Omental fat pad (tissue), 4 donors: ENCODE results near the gene RUNX3. TPM values are rescaled to one million over a fixed set of nuclear protein-coding genes. Genes with fewer than 3 reads are reported as not detected.

Experiments
- ATAC-seq: fragments of 150-250 bp; one replicate; pipeline ENCODE4 v1.9.1; 2016; ENCODE audit warnings: mild to moderate bottlenecking, moderate library complexity; ENCODE audit not compliant: low FRiP score
- DNase-seq: peaks from one replicate; pipeline ENCODE4 v3.0.0-alpha.2; 2019; ENCODE audit warnings: low spot score
- total RNA-seq, 4 donors: library from RNA; depleted of rRNA; stranded (reverse); fragments of >200 nt; gene quantifications; one replicate each; pipeline ENCODE4 v1.1.0, GENCODE V29; 2016
- TF ChIP-seq, protein P1 (sequence below), 3 donors: fragments of 450-650 bp; IDR thresholded peaks; one replicate each; pipeline ENCODE4 v1.5.1; 2016 to 2017; ENCODE audit warnings: antibody characterized with exemption in 3 of 3, mild to moderate bottlenecking in 3 of 3, moderate library complexity in 2 of 3

Gene RUNX3
- total RNA-seq, 4 donors from 2014 or later: 1.6 to 6.7 (median 3.8) TPM

DNA sequence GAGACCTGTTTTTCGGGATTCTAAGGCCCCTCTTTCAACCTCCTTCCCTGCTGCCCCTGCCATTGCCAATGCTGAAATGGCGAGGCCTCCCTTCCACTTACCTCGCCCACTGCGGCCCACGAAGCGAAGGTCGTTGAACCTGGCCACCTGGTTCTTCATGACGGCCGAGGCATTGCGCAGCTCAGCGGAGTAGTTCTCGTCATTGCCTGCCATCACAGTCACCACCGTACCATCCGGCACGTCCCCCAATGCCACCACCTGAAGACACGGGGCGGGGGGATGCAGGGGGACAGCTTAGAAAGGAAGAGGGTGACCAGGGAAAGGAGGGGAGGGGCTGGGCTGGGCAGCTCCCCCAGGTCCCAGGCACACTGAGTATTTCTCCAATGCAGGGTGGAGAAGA lies 2.6 kb downstream of the RUNX3 start:
- ATAC-seq (no peak), DNase-seq (no peak)
- TF ChIP-seq, protein P1, sequence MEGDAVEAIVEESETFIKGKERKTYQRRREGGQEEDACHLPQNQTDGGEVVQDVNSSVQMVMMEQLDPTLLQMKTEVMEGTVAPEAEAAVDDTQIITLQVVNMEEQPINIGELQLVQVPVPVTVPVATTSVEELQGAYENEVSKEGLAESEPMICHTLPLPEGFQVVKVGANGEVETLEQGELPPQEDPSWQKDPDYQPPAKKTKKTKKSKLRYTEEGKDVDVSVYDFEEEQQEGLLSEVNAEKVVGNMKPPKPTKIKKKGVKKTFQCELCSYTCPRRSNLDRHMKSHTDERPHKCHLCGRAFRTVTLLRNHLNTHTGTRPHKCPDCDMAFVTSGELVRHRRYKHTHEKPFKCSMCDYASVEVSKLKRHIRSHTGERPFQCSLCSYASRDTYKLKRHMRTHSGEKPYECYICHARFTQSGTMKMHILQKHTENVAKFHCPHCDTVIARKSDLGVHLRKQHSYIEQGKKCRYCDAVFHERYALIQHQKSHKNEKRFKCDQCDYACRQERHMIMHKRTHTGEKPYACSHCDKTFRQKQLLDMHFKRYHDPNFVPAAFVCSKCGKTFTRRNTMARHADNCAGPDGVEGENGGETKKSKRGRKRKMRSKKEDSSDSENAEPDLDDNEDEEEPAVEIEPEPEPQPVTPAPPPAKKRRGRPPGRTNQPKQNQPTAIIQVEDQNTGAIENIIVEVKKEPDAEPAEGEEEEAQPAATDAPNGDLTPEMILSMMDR (IDR thresholded peaks at IDR 0.05): no peak

DNA sequence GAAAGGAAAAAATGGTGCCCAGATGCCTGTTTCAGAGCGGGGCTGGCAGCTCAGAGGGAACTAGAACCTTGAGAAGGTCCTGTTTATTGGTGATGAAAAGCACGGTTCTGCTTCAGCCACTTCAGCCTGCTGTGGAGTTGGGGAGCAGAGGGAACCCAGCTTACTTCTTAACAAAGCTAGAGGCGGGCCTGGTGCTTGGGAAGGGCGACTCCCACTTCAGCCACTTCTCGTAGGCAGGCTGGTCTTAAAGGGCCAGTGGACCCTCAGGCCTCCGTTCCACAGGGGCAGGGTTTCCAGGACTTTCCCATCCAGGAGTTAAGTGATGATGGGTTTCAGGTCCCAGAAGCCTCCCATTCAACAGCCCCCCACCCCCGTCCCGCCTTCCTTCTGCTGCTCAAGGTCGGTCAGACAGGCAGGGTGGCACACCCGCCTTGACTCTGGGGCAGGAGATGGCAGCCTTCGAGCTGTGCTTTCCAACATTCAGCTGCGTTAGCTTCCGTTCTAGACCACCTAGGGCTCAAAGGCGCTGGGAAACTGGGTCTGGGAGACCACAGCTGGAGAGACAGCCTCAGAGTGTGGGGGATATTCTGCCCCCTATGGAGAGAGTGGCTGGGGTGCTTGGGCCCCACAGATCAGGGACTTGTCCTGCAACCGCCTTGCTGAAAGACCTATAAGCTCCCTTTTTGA lies 3.4 kb downstream of the RUNX3 start:
- TF ChIP-seq, protein P1 (IDR thresholded peaks at IDR 0.05): no peak
- ATAC-seq (no peak), DNase-seq (no peak)

DNA sequence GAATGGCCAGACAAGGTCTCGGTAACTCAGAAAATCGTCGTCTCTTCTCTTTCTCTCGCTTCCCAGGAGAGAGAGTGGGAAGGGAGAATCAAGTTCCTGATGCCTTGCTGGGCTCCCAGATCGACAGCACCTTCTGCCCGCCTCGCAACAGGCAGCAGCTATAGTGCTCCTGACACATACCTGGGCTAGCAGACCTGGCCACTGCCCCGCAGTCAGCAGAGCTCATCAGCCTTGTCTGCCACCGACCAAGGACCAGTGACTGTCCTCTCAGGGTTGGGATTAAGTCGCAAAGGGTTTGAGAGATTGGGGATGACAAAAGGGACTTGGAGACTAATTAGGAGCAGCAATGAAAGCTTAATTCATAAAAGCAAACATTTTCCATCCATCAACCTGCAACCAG lies 4.1 kb downstream of the RUNX3 start:
- TF ChIP-seq, protein P1 (IDR thresholded peaks at IDR 0.05): no peak

DNA sequence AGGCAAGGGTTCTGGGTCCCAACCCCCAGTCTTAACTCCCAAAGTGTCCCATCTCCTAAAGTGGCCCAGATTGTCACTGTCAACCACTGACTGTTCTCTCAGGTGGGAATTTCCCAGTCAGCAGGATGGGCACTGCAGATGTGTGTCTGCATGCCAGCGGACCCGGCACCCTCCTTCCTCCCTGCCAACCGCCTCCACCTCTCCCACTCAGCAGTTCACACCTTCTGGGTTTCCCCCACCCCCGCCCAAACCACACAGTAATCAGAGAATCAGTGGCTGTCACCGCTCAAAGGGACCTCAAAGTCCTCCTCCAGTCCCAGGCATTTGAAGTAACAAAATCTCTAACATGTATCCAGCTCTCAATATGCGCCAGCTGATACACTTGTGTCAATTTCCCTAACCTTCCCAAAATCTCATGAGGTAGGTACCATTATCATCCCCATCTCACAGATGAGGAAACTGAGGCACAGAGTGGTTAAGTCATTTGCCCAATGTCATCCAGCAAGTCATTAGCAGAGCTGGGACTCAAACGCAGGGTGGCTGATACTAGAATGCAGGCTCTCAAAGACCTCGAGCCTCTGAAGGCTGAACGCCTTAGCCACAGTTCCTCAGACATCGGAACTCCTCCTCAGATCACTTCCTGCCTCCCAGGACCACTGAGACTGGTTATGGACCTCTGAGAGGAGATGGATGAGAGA lies 4.8 kb downstream of the RUNX3 start:
- TF ChIP-seq, protein P1 (IDR thresholded peaks at IDR 0.05): no peak
- ATAC-seq (no peak), DNase-seq (no peak)

More for the DNA sequence above, 4.1 kb downstream of the RUNX3 start:
- DNase-seq (no peak), ATAC-seq (no peak)

DNA sequence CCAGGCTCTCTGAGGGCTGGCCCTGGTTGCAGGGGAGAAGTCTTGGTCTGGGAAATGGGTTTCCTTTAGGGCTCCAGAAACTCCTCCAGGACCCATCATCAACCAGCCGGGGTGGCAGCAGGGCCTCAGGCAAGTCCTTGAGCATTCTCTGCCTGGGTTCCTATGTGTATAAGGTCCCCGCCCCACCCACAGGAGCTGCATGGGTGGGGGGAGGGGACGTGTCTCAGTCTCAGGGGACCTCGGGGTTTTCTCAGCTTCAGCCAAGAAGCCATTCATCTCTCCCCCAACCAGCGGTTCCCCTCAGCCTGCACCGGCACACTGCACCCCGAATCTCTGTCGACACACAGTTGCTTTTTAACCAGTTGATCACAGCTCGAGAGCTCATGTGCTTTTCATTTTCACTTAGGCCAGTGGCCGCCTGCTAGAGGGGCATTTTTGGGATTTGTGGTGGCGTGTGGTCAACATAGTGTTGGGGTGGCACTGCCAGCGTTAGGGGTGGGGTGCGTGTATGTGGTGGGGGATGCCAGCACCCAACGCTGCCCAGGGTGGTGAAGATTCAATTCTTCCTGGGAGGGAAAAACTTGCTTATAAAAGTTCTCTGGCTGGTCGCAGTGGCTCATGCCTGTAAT lies 6.5 kb downstream of the RUNX3 start:
- no peak for DNase-seq
- TF ChIP-seq, protein P1 (IDR thresholded peaks at IDR 0.05): no peak
- no peak for ATAC-seq

DNA sequence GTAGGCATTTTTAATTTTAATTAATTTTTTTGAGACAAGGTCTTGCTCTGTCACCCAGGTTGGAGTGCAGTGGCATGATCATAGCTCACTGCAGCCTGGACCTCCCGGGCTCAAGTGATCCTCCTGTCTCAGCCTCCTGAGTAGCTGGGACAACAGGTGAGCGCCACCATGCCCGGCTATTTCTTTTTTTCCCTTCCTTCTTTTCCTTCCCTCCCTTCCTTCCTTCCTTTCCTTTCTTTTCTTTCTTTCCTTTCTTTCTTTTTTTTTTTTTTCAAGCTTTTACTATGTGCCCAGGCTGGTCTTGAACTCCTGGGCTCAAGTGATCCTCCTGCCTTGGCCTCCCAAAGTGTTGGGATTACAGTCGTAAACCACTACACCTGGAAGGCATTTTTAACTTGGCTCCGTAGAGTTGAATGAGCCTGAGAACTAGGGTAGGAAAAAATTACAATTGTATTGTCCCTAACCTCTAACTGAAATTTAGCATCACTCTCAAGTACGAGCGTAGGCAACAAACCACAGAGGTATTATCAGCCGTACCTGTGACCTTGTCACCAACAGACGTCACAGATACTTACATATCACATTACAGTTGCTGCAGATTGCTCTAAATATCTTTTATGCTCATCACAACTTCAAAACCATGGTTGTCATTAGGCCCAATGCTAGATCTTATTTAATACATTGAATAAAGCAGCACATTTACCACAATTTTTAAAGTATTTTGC lies 8.0 kb downstream of the RUNX3 start:
- no peak for ATAC-seq

More for the DNA sequence above, 8.0 kb downstream of the RUNX3 start:
- TF ChIP-seq, protein P1 (IDR thresholded peaks at IDR 0.05): no peak
- DNase-seq: no peak
